ENCODE results near the gene PGLYRP2.

- no peak for TF ChIP-seq CTCF (IDR thresholded peaks at IDR 0.05; ENCODE audit: low read depth, low read length, poor library complexity, severe bottlenecking)
- no peak for TF ChIP-seq EZH2phosphoT487 (IDR thresholded peaks at IDR 0.05; ENCODE audit: borderline replicate concordance, low read length)
These were observed 43.1 kb downstream of the PGLYRP2 start for GRCh38 chr19:15436012-15436825.

Data from DOHH2 (cell line).